Measurements from ENCODE around the gene DAND5.
"Not testable (repeated sequence)": the region's sequence is repeated elsewhere in the genome, so short reads cannot be mapped to it uniquely, and the experiment has no call there.

- TF ChIP-seq CTCF (optimal IDR thresholded peaks at IDR 0.05 in 1 of 3, IDR thresholded peaks at IDR 0.05 in 1 of 3, conservative IDR thresholded peaks at IDR 0.05 in 1 of 3; ENCODE audit: extremely low read depth in 1 of 3, insufficient read depth in 2 of 3, low read length in 3 of 3); EZH2 (IDR thresholded peaks at IDR 0.05; ENCODE audit: low read length): not testable (repeated sequence)
Observed at GRCh38 chr19:12955575-12955974, 13.8 kb upstream of the DAND5 start.
